Sciatic nerve (tissue), 2 donors: ENCODE measurements around the gene SSC5D. TPM values are rescaled to one million over a fixed set of nuclear protein-coding genes. Genes with fewer than 3 reads are reported as not detected.
"Not testable (repeated sequence)": the region's sequence is repeated elsewhere in the genome, so short reads cannot be mapped to it uniquely, and the experiment has no call there.

Source experiments
- ATAC-seq: fragments of 200-7000 bp; cut with Tn5 transposase; one replicate; pipeline ENCODE4 v1.9.1; 2020; ENCODE audit warnings: mild to moderate bottlenecking, moderate library complexity
- DNase-seq: peaks from one replicate; pipeline ENCODE4 v3.0.0-alpha.2; 2020; ENCODE audit warnings: low spot score
- intact Hi-C: fragments of 100-400 bp; cut with DNase I; formaldehyde crosslinking; loops from one replicate; pipeline ENCODE4 v1.14.2; 2022
- total RNA-seq: library from RNA; stranded (reverse); fragmentation: NEBNext Ultra II Directional; extraction: Animal tissue kit (Norgen Biotek cat#: 25700); gene quantifications from one replicate; pipeline ENCODE4 v1.2.1, GENCODE V29; 2021
- donor health status: DM: no; HTN: no; CAD: no.
- donor health status: DM: no; HTN: no; CAD: no.

SSC5D gene
- total RNA-seq: 13.5 TPM

GRCh38 chr19:55487924-55488687, at the start of gene SSC5D:
Gene SSC5D (plus strand): TSS chr19:55488436. CDS start chr19:55488590, 154 bp downstream.
- intact Hi-C loops: no loop called here
- ATAC-seq (peak; percentile 25), DNase-seq (no peak)

- DNase-seq: no peak
- ATAC-seq: no peak
These were observed 49.2 kb upstream of the SSC5D start for GRCh38 chr19:55439052-55439451.

GRCh38 chr19:55440411-55441105, 47.7 kb upstream of the SSC5D start:
- DNase-seq (no peak), ATAC-seq (no peak)
- intact Hi-C loops: no loop called here

More at GRCh38 chr19:55439052-55439451, 49.2 kb upstream of the SSC5D start:
- intact Hi-C loops: no loop called here

- intact Hi-C loops: no loop called here
- no peak for ATAC-seq
- DNase-seq: no peak
These were observed 46.9 kb upstream of the SSC5D start for GRCh38 chr19:55441319-55441691.

- no peak for DNase-seq
- ATAC-seq: no peak
- intact Hi-C loops: no loop called here
These were observed 46.4 kb upstream of the SSC5D start for GRCh38 chr19:55441692-55442321.

GRCh38 chr19:55442372-55442961, 45.8 kb upstream of the SSC5D start:
- no peak for DNase-seq
- intact Hi-C loops: no loop called here
- no peak for ATAC-seq

GRCh38 chr19:55443045-55443823, 45.0 kb upstream of the SSC5D start, which contains the start of gene SHISA7:
Gene SHISA7 (minus strand): TSS chr19:55443300. CDS start chr19:55442863, 437 bp downstream.
- DNase-seq (no peak), ATAC-seq (no peak)
- intact Hi-C loops: no loop called here

- DNase-seq (no peak), ATAC-seq (no peak)
- intact Hi-C loops: no loop called here
These were observed 44.3 kb upstream of the SSC5D start for GRCh38 chr19:55443824-55444480.

GRCh38 chr19:55444646-55445045, 43.6 kb upstream of the SSC5D start:
- DNase-seq (no peak), ATAC-seq (no peak)
- intact Hi-C loops: no loop called here

- no peak for ATAC-seq
- DNase-seq: no peak
- intact Hi-C loops: no loop called here
These were observed 42.2 kb upstream of the SSC5D start for GRCh38 chr19:55446060-55446459.

GRCh38 chr19:55447421-55448174, 40.6 kb upstream of the SSC5D start:
- ATAC-seq (peak; percentile 54), DNase-seq (no peak)
- intact Hi-C loops: no loop called here

GRCh38 chr19:55448175-55448490, 40.1 kb upstream of the SSC5D start:
- ATAC-seq, intact Hi-C loops, DNase-seq: not testable (repeated sequence)

GRCh38 chr19:55449469-55449868, 38.8 kb upstream of the SSC5D start:
- DNase-seq (no peak), ATAC-seq (no peak)
- intact Hi-C loops: no loop called here

GRCh38 chr19:55451163-55451964, 36.9 kb upstream of the SSC5D start:
- intact Hi-C loops: no loop called here
- no peak for ATAC-seq
- DNase-seq: no peak

- DNase-seq: no peak
- no peak for ATAC-seq
- intact Hi-C loops: no loop called here
These were observed 36.1 kb upstream of the SSC5D start for GRCh38 chr19:55451965-55452748.

GRCh38 chr19:55452749-55453346, 35.4 kb upstream of the SSC5D start:
- intact Hi-C loops: no loop called here
- ATAC-seq: peak; percentile 85
- DNase-seq: peak; percentile 83
